Loucy (cell line): ENCODE measurements around the gene MTA1.

Experiments
- CTCF ChIP-seq: fragments of 200-600 bp; sonication (generic); conservative IDR thresholded peaks from 2 replicates; pipeline ENCODE4 v1.5.1; 2014; ENCODE audit warnings: mild to moderate bottlenecking, antibody characterized with exemption, low read length
- EZH2phosphoT487 ChIP-seq: fragments of 200-600 bp; IDR thresholded peaks from 2 replicates; pipeline ENCODE4 v1.6.1; 2018; ENCODE audit warnings: antibody characterized with exemption, mild to moderate bottlenecking, moderate library complexity, borderline replicate concordance

GRCh38 chr14:105393151-105393550, 26.5 kb upstream of the MTA1 start:
- TF ChIP-seq EZH2phosphoT487, result no peak
- no peak for TF ChIP-seq CTCF
